Fibroblast of upper back skin (primary cell): Measurements from ENCODE around the gene SIL1.
A peak's percentile ranks its signal among the peaks of the same experiment; 100 is the strongest.
"Not testable (repeated sequence)": the region's sequence is repeated elsewhere in the genome, so short reads cannot be mapped to it uniquely, and the experiment has no call there.

Source experiments
- DNase-seq: peaks from one replicate; pipeline ENCODE4 v3.0.0-alpha.2; 2013

Gene SIL1

DNA sequence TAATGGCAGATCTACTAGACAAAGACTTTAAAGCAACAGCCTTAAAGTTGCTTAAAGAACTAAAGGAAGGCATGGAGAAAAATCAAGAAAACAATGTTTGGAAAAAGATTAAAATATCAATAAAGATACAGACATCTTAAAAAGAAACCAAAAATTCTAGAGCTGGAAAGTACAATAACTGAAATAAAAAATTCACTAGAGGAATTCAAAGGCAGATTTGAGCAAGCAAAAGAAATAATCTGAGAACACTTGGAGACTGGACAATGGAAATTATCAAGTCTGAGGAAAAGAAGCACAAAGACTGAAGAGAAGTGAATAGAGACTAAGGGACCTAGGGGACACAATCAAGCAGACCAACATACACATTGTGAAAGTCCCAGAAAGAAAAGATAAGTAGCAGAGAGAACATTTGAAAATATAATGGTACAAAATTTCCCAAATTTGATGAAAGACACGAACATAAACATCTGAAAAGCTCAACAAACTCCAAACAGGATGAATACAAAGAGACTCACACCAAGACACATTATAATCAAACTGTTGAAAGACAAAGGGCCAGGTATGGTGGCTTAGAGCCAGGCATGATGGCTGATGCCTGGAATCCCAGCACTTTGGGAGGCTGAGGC is 26.3 kb downstream of the SIL1 start:
- DNase-seq, result no peak

DNA sequence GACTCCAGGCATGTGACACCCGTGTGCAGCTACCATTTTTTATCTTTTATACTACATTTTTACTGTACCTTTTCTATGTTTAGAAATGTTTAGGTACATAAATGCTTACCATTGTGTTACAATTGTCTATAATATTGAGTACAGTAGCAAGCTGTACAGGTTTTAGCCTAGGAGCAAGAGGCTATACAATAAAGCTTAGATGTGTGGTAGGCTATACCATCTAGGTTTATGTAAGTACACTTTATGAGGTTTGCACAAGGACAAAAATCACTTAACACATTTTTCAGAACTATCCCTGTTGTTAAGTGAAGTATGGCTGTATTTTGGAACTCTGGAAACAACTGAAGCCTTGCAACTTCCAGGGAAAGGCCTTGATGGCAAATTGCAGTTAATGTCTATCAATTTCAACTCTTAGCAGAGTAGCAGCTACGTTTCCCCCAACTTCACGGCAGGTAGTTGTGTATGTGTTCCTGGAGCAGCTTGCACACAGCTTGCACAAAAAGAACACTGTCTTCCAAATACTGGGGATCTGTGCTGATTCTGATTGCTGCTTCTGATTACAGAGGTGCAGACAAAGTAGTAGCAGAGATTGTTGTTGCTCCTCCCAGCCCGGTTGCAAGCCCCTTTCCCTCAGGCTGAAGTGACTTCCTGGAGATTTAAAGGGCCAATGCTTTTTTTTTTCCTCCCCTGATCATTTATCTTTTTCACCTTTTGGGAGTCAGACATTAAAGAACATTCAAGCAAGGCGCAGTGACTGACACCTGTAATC is 30.0 kb downstream of the SIL1 start:
- DNase-seq, result no peak

DNA sequence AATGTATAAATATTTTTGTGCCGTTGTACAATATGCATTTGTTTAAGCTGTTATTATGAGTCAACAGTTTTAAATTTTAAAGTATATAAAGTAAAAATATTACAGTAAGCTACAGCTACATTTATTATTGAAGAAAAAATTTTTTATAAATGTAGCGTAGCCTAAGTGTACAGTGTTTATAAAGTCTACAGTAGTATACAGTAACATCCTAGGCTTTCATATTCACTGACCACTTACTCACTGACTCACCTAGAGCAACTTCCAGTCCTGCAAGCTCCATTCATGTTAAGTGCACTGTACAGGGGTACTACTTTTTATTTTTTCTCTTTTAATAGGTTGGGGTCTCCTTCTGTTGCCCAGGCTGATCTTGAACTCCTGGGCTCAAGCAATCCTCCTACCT is 30.6 kb downstream of the SIL1 start:
- no peak for DNase-seq

DNA sequence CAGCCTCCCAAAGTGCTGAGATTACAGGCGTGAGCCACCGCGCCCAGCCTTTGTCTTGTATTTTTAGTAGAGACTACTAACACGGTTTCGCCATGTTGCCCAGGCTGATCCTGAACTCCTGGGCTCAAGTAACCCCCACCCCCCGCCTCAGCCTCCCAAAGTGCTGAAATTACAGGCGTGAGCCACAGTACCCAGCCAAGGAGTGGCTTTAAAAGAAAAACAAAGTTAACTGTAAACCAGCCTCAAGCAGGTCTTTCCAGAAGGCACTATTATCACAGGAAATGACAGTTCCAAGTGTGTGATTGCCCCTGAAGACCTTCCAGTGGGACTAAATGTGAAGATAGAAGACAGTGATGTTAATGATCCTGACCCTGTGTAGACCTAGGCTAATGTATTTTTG is 31.1 kb downstream of the SIL1 start:
- no peak for DNase-seq

DNA sequence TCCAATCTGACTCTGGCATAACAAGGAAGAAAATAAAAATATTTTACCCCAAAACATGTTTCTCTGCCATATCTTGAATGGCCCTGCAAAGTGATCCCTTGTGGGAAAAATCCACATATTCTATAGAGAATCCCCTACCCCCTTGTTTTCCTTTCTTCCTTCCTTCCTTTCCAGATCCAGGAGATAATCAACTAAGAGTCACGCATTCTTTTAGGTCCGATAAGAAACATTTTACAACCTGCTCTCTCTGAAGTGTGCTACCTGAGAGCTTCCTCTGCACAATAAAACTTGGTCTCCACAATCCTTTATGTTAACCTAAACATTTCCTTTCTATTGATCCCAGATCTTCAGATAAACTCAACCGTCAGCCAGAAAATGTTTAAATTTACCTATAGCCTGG is 33.3 kb downstream of the SIL1 start:
- DNase-seq, result not testable (repeated sequence)

DNA sequence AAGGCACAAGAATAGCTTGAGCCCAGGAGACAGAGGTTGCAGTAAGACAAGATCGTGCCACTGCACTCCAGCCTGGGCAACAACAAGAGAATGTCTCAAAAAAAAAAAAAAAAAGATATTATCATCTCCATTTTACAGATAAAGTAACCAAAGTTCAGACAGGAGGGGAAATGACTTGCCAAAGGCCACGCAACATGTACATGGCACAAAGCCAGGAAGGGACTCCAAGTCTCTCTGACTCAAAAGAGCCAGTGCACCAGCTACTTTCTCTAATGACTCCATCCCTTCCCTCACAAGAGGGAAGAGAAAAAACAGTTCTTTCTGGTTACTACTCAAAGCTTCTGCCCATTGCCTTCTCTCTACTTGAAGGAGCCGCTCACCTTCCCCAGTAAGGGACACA is 34.1 kb downstream of the SIL1 start:
- no peak for DNase-seq

DNA sequence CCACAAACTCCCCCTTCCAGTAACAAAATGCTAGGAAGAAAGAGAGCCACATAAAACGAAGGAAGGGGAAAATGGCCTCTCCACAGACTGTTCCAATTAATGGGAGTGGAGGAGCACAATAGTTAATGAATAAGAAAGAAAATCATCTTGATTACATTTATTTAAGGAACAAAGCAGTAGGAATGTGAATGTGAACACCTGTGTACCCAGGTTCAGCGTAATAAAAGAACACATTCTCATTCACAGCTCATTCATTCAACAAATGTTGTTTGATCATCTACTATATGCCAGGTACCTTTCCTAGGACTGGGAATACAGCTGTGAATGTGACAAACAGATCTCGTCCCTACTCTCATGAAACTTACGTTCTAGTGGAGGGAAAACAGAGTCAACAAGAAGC is 35.7 kb downstream of the SIL1 start:
- DNase-seq, result no peak

DNA sequence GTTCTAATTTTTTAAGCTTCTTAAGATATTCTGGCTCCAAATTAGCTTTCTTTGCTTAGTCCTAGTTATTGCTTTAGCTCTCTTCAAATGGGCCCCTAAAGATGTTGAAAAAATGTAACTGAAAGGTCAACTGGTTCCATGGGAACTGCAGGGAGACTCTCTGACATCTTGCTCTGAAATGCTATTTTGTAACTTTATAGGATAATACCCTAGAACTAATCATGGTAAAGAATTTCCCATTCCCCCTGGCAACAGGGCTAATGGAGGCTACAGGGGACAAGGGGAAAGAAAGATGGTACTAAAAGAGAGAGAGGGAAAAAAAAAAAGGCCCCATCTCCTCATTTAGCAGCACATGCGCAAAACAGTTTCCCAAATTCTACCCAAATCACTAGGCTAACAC is 39.4 kb downstream of the SIL1 start:
- DNase-seq, result no peak

DNA sequence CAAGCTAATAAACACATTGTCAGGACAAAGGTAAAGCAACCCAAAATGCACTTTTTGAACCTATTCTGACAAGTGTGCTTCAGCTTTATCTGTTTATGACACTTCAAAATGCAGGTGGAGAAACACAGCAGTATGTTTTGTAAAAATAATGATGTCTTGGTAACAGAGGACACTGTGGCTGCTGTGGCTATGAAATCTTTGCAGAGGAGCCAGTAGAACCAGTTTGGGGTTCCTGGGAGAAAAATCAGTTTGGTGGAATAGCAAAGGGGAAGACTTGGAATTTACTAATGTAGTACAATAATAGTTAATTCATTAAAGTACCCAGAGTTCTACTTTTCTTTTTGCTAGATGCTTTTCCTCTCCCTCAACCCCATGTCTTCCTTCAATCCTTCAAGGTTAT is 40.6 kb downstream of the SIL1 start:
- no peak for DNase-seq

DNA sequence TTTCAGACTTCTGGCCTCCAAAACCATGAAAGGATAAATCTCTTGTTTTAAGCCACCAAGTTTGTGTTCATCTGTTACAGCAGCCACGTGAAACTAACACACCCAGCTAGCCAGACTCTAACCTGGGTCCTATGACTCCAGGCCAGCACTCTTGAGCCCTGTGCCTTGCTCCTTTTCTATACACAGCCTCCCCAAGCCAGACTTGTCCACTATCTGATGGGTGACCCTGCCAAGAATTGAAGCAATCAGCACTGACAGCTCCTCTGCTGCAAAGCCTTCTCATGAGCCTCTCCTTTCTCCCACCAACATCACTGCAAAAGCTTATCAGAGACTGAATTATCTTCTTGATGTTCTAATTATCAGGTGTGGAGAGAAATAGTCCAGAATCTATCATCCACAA is 41.4 kb downstream of the SIL1 start:
- no peak for DNase-seq

DNA sequence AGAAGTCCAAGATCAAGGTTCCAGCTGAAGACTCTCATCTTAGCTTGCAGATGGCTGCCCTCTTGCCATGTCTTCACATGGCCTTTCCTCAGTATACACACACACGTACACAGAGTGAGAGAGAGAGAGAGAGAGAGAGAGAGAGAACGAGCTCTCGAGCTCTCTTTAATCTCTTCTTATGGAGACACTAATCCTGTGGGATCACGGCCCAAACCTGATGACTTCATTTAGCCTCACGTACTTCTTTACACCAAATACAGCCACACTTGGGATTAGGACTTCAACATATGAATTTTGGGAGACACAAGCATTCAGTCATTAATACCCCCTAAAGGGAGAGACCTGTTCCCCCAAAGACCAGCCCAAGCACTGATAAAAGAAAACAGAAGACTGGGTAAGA is 42.8 kb downstream of the SIL1 start:
- DNase-seq, result no peak

DNA sequence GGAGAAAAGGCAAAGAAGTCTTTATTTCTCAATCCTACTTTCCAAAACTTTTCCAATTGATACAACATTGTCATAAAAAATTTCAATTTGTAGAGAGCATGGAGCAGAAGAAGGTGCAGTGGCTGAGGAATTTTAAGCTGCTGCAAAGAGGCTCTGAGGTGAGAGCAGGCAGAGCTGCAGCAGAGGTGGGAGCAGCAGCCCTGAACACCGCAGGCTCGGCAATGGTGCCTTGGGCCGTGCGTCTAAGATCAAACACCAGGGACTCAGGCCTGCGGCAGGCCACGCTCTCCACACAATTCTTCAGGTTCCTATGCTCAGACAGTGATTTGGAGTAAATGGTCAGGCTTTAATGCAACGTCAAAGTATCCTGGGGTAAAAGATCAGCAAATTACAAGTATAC is 46.3 kb downstream of the SIL1 start:
- no peak for DNase-seq

DNA sequence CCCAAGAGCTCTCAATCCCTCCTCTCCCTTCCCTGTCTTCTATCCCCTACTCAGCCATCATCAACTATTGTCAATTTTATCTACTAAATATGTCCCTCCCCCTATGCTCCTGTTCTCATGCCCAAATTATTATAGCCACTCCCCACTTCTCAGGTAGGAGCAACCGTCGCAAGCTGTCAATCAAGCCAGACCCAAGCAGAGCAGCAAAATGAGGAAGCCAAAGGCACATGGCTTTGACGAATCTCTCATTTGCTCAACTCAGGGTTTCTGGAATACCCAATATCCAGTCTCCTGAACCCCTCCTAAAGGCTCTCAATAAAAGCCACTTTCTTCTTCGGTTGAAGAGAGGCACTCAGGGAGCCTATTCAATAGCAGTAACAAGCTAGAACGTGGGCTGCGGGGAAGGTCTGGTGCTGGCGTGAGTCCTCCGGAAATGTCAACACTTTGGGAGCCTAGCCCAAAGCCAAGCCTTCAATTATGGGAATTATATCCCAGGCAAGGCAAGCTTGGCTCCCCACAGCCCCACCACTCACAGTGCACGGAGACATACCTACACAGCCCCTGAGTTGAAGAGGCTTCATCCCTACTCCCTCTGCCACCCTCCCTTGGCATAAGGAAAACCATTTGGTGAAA is 47.7 kb downstream of the SIL1 start:
- no peak for DNase-seq

DNA sequence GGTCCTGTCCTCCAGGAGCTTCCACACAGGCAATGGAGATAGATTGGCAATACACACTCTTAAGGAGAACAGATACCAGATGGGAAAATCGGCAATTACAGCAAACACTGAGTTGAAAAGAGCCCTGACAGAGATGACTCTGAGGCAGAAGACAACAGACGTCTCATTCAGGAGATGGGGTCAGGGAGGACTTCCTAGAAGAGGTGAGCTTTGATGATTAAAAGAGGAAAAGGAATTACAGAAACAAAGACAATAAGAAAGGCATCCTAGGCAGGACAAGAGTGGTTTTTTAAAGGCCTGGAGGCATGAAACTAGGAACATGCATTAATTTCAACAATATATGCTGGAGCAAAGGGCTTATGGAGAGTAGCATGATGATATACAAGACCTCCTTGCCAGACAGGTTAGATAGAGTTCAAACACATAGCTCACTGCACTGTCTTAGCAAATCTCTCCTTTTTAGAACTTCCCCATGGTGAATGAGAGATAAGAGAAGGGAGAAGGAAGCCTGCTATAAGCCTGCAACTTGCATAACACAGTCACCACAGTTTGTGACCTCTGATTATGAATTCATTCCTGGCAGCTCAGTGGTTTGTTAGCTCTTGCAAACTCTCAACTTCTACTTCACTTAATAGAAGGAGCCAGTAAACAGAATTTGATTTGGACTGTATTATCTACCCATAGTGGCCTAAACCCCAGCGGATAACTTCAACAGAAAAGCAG is 48.5 kb downstream of the SIL1 start:
- DNase-seq, result no peak

DNA sequence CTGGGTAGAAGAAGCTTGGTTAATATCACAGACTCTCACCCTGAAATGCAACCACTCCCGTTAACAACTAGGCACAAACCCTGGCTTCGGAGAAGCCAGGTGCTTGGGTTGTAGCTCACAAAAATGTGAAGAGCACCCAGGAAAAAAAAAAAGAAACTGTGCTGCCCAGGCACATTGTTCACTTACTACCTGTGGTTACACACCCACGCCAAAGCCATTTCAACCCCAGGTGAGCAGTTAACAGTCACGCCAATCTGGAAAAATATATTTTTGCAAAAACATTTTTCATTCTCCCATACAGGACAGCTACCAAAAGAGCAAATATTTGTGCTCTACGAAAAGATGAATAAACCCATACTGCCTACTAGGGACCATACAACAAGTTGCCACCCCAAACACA is 49.2 kb downstream of the SIL1 start:
- no peak for DNase-seq

DNA sequence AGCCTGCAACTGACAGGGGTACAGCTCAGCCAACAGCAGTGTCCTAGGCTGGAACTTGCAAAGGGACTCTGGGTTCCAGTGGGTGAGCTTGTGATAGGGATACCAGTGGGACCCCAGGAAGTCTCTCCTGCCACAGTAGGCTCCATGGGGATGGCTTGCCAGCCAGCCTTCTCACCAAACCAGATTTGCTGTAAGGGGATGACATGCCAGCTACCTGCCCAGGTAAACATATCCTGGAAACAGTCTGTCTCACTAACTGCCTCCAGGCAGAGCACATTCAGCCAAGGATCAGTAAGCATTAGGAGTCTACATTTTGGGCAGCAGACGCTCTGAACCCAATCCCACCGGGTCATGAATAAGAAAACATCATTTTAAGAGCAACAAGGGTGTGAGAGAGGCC is 49.9 kb downstream of the SIL1 start:
- DNase-seq, result no peak

DNA sequence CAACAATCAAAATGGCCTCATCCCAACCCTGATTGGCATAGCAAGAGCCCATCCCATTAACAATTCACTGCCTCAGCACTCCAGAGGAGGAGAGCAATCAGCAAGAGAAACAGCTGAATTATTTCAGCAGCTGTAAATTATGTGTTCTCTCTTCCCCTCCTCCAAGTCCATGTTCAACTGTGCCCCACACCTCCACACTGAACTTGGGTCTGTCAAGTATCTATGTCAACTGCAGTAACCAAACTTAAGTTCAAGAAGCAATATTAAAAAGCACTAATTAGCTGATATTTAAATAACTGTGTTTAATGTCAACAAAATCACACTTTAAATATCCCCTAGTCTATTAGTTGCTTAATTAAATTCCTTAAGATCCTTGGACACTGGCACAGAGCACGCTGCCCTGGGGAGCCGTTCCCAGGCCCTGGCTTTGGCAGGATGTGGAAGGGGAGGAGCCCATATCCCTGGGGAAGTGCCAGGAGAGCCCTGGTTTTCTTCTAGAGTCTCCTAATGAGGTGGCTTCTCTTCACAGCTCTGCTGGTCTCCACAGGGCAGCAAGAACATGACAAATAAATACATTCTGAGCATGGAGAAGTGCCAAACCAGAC is 50.6 kb downstream of the SIL1 start:
- DNase-seq, result peak; percentile 60

DNA sequence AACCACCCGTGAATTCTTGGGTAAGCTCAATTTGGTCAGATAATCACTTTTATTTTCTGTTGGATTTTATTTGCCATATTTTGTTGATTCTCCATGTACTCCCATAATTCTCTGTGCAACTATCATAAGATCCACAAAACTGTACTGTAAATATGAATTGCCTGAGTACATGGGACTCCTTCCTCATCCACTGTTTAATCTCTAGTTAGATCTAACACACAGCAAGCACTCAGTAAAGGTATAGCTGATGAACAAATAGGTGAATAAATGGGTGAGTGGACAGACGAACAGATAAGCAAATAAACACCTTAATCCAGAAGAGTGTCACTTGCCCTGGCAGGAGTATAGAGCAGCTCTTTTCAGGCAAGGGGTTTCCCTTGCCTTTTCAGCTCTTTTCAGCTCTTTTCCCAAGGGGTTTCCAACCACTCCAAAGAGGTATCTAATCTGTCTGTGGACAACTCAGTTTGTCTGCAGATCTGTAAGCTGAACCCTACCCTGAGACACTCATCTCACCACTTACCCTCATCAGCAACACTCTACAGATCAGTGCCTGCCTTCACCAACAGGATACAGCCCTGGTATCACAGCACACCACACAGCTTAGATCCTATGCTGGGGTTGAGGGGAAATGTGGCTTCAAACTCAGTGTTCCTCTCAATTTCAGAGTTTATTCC is 51.2 kb downstream of the SIL1 start:
- DNase-seq, result no peak

DNA sequence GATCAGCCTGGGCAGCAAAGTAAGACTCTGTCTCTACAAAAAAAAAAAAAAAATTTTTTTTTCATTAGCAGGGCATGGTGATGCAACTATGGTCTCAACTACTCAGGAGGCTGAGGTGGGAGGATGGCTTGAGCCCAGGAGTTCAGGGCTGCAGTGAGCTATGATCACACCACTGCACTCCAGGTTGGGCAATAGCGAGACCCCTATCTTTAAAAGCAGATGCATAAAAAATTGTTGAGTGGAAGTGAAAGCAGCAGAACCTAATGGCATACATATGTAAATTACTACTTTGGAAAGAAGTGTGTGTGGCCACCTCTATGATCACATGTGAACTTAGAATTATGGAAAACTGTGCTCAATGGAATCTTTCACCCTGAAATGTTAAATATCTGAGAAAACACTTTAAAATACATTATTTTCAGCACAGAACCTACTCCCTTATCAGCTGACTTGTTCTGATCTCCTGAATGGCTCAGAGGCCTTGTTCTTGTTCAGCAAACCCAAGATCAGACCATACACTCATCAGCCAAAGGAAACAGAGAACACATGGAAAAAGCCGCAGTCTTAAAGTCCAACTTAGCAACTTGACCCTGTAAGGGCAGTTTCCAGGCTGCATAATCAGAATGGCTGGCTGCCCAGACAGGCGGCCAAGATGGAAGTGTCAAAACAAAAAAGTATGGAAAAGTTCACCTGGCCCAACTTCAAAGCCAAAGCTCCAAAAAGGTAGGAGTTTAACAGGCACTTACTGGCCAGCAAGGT is 56.5 kb downstream of the SIL1 start:
- peak; percentile 56 for DNase-seq

DNA sequence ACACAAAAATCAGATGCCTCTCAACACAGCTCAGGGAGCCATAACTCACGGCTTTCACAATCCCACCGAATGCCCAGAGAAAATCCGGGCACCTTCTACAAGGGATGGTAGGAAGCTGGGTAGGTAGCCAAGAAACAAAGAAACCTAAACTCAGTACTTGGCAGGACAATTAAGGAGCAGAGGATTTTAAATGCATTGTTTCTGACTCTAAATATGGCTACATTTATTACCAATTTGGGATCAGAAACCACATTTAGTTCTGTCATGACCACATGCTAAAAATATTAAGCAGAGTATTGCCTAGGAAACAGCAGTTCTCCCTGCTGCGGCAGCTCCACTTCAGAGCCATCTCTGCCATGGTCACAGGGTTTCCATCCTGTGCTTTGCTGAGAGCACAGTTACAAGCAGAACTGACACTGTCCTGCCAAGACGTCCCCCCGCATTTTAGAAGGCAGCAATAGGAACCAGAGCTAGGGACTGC is 57.5 kb downstream of the SIL1 start:
- peak; percentile 65 for DNase-seq

DNA sequence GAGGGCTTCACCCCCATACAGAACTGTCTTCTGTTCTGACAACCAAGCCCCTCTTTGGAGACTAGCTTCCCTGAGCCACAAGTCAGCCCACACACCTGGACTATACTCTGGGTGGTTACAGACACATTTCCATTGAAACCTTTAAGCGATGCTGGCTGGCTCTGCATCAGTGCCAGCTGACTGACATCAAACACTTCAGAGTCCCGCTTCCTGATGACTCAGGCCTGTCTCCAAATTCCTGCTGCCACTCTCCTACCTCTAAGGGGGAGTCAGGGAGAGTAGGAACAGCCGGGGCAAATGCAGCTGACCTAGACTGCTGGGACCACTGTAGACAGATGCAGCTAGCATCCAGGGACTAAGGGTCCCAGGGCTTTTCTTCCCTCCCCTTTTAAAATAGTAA is 59.4 kb downstream of the SIL1 start:
- peak; percentile 48 for DNase-seq

DNA sequence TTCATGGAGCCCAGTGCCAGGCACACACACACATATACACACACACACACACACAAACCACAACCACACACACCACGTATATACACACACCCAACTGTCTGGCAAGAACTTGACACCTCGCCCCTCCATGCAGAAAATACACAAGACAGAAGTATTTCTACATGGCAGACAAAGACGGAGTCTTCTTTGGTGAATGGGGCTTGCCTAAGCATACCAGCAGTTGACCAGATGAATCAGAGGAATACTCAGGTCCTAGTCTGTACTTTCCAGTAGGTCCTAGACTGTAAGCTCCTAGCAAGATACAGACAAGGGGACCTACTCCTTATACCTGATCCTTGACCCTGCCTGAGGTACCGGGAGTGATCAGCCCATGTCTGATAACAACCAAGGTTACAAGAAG is 60.1 kb downstream of the SIL1 start:
- no peak for DNase-seq
